K562 (cell line): Measurements from ENCODE around the gene CXCL16. TPM values are rescaled to one million over a fixed set of nuclear protein-coding genes. Genes with fewer than 3 reads are reported as not detected.

Experiments used
- ATAC-seq: fragments of 200-7000 bp; cut with Tn5 transposase; 3 replicates; pipeline ENCODE4 v1.9.1; 2020; ENCODE audit warnings: moderate library complexity
- BruUV-seq: library from RNA; stranded (reverse); fragments of 400-500 nt; replicated peaks from 2 replicates; lab custom pipeline; 2021; lab: Mats Ljungman, UMichigan
- CTCF ChIA-PET: fragments of 300-600 bp; formaldehyde crosslinking; extraction: SDS; loops from one replicate; lab custom pipeline; 2021; ENCODE audit warnings: low intra/inter-chr PET ratio; lab: Yijun Ruan, JAX
- POLR2A ChIA-PET: fragments of 300-600, 350-650 bp; sonication (Branson Sonifier 250); formaldehyde crosslinking; extraction: SDS; loops from one replicate; lab custom pipeline; 2021; ENCODE audit warnings: antibody characterized with exemption, inconsistent platforms; lab: Yijun Ruan, JAX
- DNase-seq, 4 experiments: peaks; one replicate each; pipeline versions ENCODE4 v3.0.0 to v3.0.0-alpha.2; 2011 to 2018; ENCODE audit warnings: low spot score in 3 of 4, mixed read lengths in 3 of 4; ENCODE audit errors: extremely low read depth in 1 of 4
- FAIRE-seq: peaks from 2 replicates; lab custom pipeline; 2011; peaks lifted over from hg19 to GRCh38; lab: Jason Lieb, UNC
- H2AFZ ChIP-seq: 2 replicates; pipeline ENCODE4 v1.6.0; 2011; ENCODE audit warnings: low read depth, low read length, control low read depth, inconsistent platforms
- H3K27ac ChIP-seq: fragments of 200-600 bp; 3 replicates; pipeline ENCODE4 v1.8.0; 2011; ENCODE audit warnings: low read depth, mild to moderate bottlenecking, control low read depth, inconsistent platforms, low read length, moderate library complexity, mixed read lengths; ENCODE audit errors: extremely low read depth
- H3K27me3 ChIP-seq, 2 experiments: fragments of 300-600 bp in 1 of 2; 2 replicates in 1 of 2; 3 replicates in 1 of 2; pipeline versions ENCODE4 v1.6.0 to v1.8.0; 2011; ENCODE audit warnings: inconsistent platforms in 2 of 2, low read length in 2 of 2, mild to moderate bottlenecking in 1 of 2, mixed read lengths in 1 of 2, moderate library complexity in 1 of 2; ENCODE audit not compliant: control insufficient read depth in 2 of 2, insufficient read depth in 2 of 2
- H3K36me3 ChIP-seq: fragments of 300-600 bp; 3 replicates; pipeline ENCODE4 v1.8.0; 2011; ENCODE audit warnings: mild to moderate bottlenecking, low read length, inconsistent platforms; ENCODE audit not compliant: control insufficient read depth, insufficient read depth
- H3K4me1 ChIP-seq, 2 experiments: fragments of 200-600 bp in 1 of 2; replicated peaks in 1 of 2; 2 replicates in 1 of 2; 3 replicates in 1 of 2; pipeline versions ENCODE4 v1.5.1 to v1.8.0; 2011; ENCODE audit warnings: inconsistent platforms in 2 of 2, low read length in 2 of 2, mild to moderate bottlenecking in 1 of 2, mixed read lengths in 1 of 2, moderate library complexity in 1 of 2; ENCODE audit not compliant: control insufficient read depth in 2 of 2, insufficient read depth in 2 of 2
- H3K4me2 ChIP-seq: 2 replicates; pipeline ENCODE4 v1.6.1; 2011; ENCODE audit warnings: low read length, control low read depth, inconsistent platforms, mixed read lengths; ENCODE audit not compliant: insufficient read depth
- H3K4me3 ChIP-seq: fragments of 200-600 bp; sonication (generic), shearing (Covaris generic); 2 replicates; pipeline ENCODE4 v1.5.1; 2016; ENCODE audit warnings: control low read depth, inconsistent platforms
- H3K79me2 ChIP-seq: fragments of 200-600 bp; 3 replicates; pipeline ENCODE4 v1.8.0; 2011; ENCODE audit warnings: low read length, inconsistent platforms; ENCODE audit not compliant: control insufficient read depth, insufficient read depth
- H3K9ac ChIP-seq, 2 experiments: 2 replicates each; pipeline versions ENCODE4 v1.6.0 to v1.6.1; 2011; ENCODE audit warnings: low read depth in 2 of 2, low read length in 2 of 2, control low read depth in 1 of 2, inconsistent platforms in 1 of 2, mild to moderate bottlenecking in 1 of 2, mixed read lengths in 1 of 2; ENCODE audit not compliant: insufficient read depth in 1 of 2
- H3K9me1 ChIP-seq: one replicate; pipeline ENCODE4 v1.6.0; 2011; ENCODE audit warnings: inconsistent platforms, mild to moderate bottlenecking, low read length, moderate library complexity; ENCODE audit not compliant: control insufficient read depth, insufficient read depth
- H3K9me3 ChIP-seq: replicated peaks from 2 replicates; pipeline ENCODE4 v1.5.1; 2011; ENCODE audit warnings: low read depth, low read length, inconsistent platforms; ENCODE audit not compliant: control insufficient read depth, insufficient read depth
- H4K20me1 ChIP-seq: replicated peaks from 2 replicates; pipeline ENCODE4 v1.6.1; 2011; ENCODE audit warnings: low read length, inconsistent platforms, mixed read lengths; ENCODE audit not compliant: control insufficient read depth, insufficient read depth
- CBX1 ChIP-seq: sonication (generic); IDR thresholded peaks from 2 replicates; pipeline ENCODE4 v1.6.1; 2016; ENCODE audit warnings: antibody characterized with exemption, low read depth, mild to moderate bottlenecking
- CEBPB ChIP-seq: fragments of 450-650 bp; IDR thresholded peaks from 2 replicates; pipeline ENCODE4 v1.6.1; 2016; ENCODE audit warnings: missing genetic modification characterization, missing compliant biosample characterization
- COPS2 ChIP-seq: fragments of 450-650 bp; conservative IDR thresholded peaks from 2 replicates; pipeline ENCODE4 v1.6.1; 2016; ENCODE audit warnings: mild to moderate bottlenecking, moderate library complexity
- CREB3 ChIP-seq: fragments of 450-650 bp; conservative IDR thresholded peaks from 2 replicates; pipeline ENCODE4 v1.6.1; 2016; ENCODE audit warnings: missing genetic modification characterization, low read depth, mild to moderate bottlenecking, missing compliant biosample characterization, moderate library complexity
- CREB5 ChIP-seq: fragments of 250-450 bp; sonication (Bioruptor Pico); IDR thresholded peaks from 2 replicates; pipeline ENCODE4 v1.5.0; 2020; ENCODE audit warnings: mild to moderate bottlenecking
- ESRRB ChIP-seq: fragments of 250-450 bp; sonication (Bioruptor Pico); IDR thresholded peaks from 2 replicates; pipeline ENCODE4 v1.5.0; 2020; ENCODE audit warnings: mild to moderate bottlenecking, moderate library complexity, borderline replicate concordance
- ILK ChIP-seq: fragments of 450-650 bp; IDR thresholded peaks from 2 replicates; pipeline ENCODE4 v1.6.1; 2016; ENCODE audit warnings: missing genetic modification characterization, low read depth, mild to moderate bottlenecking, missing compliant biosample characterization, moderate library complexity, borderline replicate concordance
- KDM5B ChIP-seq: fragments of 200-600 bp; sonication (generic); IDR thresholded peaks from 2 replicates; pipeline ENCODE4 v1.6.1; 2012; ENCODE audit warnings: low read depth, mild to moderate bottlenecking, moderate library complexity, low read length, control low read depth, inconsistent platforms; ENCODE audit not compliant: insufficient replicate concordance
- PCBP2 ChIP-seq: fragments of 200-400 bp; formaldehyde crosslinking; IDR thresholded peaks from 2 replicates; pipeline ENCODE4 v1.6.1; 2018; ENCODE audit warnings: low read length, low read depth, mild to moderate bottlenecking, moderate library complexity; ENCODE audit not compliant: poor library complexity, severe bottlenecking
- RUNX1 ChIP-seq: sonication (generic); IDR thresholded peaks from 2 replicates; pipeline ENCODE4 v1.6.1; 2016; ENCODE audit warnings: antibody characterized with exemption, low read depth
- SMAD3 ChIP-seq: fragments of 450-650 bp; formaldehyde crosslinking; conservative IDR thresholded peaks from 2 replicates; pipeline ENCODE4 v1.4.0; 2020; ENCODE audit warnings: mild to moderate bottlenecking
- SUPT5H ChIP-seq: fragments of 450-650 bp; IDR thresholded peaks from 2 replicates; pipeline ENCODE4 v1.6.1; 2016
- TARDBP ChIP-seq: fragments of 450-650 bp; IDR thresholded peaks from 2 replicates; pipeline ENCODE4 v1.6.1; 2016
- ZNF778 ChIP-seq: fragments of 450-650 bp; formaldehyde crosslinking; IDR thresholded peaks from 2 replicates; pipeline ENCODE4 v1.4.0; 2020; ENCODE audit warnings: mild to moderate bottlenecking, moderate library complexity
- WGBS: fragments of 100-300 bp; shearing (Covaris generic); methylation state at CpG from one replicate; pipeline ENCODE4 v1.1.6; 2016; ENCODE audit warnings: low coverage, mixed read lengths; ENCODE audit not compliant: insufficient coverage; ENCODE audit errors: missing lambda C conversion rate; 5-methylcytosine and 5-hydroxymethylcytosine counted together
- in situ Hi-C: fragments of 300-500 bp; cut with MboI; formaldehyde crosslinking; loops from 4 replicates; pipeline ENCODE4 v1.15.0; 2018; ENCODE audit warnings: inconsistent platforms, mixed read lengths
- intact Hi-C: fragments of 100-400 bp; cut with micrococcal nuclease; formaldehyde crosslinking; loops from 2 replicates; pipeline ENCODE4 v1.14.2; 2022
- polyA plus RNA-seq, 8 experiments: library from polyadenylated mRNA; depleted of rRNA in 4 of 8; stranded (reverse) in 5 of 8; unstranded in 3 of 8; fragments of >200 nt; fragmentation: Nextera tagmentation in 2 of 8; fragmentation: Illumina TruSeq in 1 of 8; extraction: Ambion mirVana in 2 of 8; extraction: Trizol in 1 of 8; gene quantifications; 2 replicates each; pipeline versions ENCODE4 v1.2.1 to v1.2.3, GENCODE V29; 2011 to 2014; ENCODE audit warnings: inconsistent platforms in 1 of 8, missing spikeins in 1 of 8
- total RNA-seq, 7 experiments: library from RNA; depleted of rRNA in 6 of 7; stranded (reverse); fragments of >200 nt in 6 of 7; fragmentation: Illumina TruSeq in 2 of 7; extraction: Trizol in 2 of 7; gene quantifications; 2 replicates each; pipeline versions ENCODE4 v1.2.1 to v1.2.3, GENCODE V29; 2011 to 2021; ENCODE audit warnings: low replicate concordance in 1 of 7

Gene CXCL16
- total and polyA plus RNA-seq, 9 of the 15 experiments (the other 6 are each of a cell fraction or from before 2014, with no cell fraction given), result 0.05 to 0.68 (median 0.22) TPM; not detected in 2

- H3K9me1 ChIP-seq, result no peaks in the 10 kb centered on the region
- H3K4me1 ChIP-seq, result peaks cover 0 to 21% of the 10 kb centered on the region in 2 experiments; a peak in 2 of 5 replicates
- TF ChIP-seq PCBP2 (no peak), CBX1 (no peak), ILK (tag) (no peak), COPS2 (no peak), SUPT5H (no peak), RUNX1 (no peak), CEBPB (tag) (no peak), SMAD3 (no peak), CREB5 (CRISPR knock-in tag) (no peak), ESRRB (no peak), TARDBP (no peak), KDM5B (no peak), ZNF778 (no peak), CREB3 (tag) (no peak)
- no peak overlapping the region for H3K4me3 ChIP-seq
- no peaks in the 10 kb centered on the region for H3K9me3 ChIP-seq
- BruUV-seq, result no TSS peak
- H3K36me3 ChIP-seq, result no peaks in the 10 kb centered on the region
- no peaks in the 10 kb centered on the region for H4K20me1 ChIP-seq
- intact Hi-C loops, result no loop called here
- POLR2A ChIA-PET, result interaction anchor here (0.9 kb wide), 1 partner anchor 24 kb away, joined by 5 read pairs; no protein-coding TSS in a partner anchor
- FAIRE-seq, result no peak
- no peak for DNase-seq
- H3K4me2 ChIP-seq, result no peak overlapping the region
- CTCF ChIA-PET, result no interaction called here
- no peak for ATAC-seq
- H3K27me3 ChIP-seq, result peaks cover 18 to 49% of the 10 kb centered on the region in 2 experiments
- no peaks in the 10 kb centered on the region for H3K79me2 ChIP-seq
- in situ Hi-C loops, result no loop called here
- H3K27ac ChIP-seq, result no peak overlapping the region
- WGBS, result 25% methylated on average over 9 of the region's 9 CpGs
- H2AFZ ChIP-seq, result no peak overlapping the region
- no peak overlapping the region for H3K9ac ChIP-seq
These were observed 4.2 kb upstream of the CXCL16 start for GRCh38 chr17:4743898-4744297.
